HCT116 (cell line): ENCODE measurements around the gene STC2.

Experiments
- CTCF ChIP-seq, 3 experiments: fragments of 200-600 bp in 1 of 3; sonication (generic) in 1 of 3; IDR thresholded peaks in 2 of 3; conservative IDR thresholded peaks in 1 of 3; 2 replicates each; pipeline ENCODE4 v1.5.1; 2012 to 2017; ENCODE audit warnings: low read depth in 2 of 3, low read length in 2 of 3, antibody characterized with exemption in 1 of 3, borderline replicate concordance in 1 of 3, control low read depth in 1 of 3, mild to moderate bottlenecking in 1 of 3, mixed read lengths in 1 of 3, mixed run types in 1 of 3, moderate library complexity in 1 of 3; ENCODE audit not compliant: insufficient read depth in 1 of 3
- EZH2 ChIP-seq: fragments of 200-600 bp; sonication (generic); IDR thresholded peaks from 2 replicates; pipeline ENCODE4 v1.6.1; 2017; ENCODE audit warnings: antibody characterized with exemption, mixed run types
- POLR2AphosphoS5 ChIP-seq: IDR thresholded peaks from 2 replicates; pipeline ENCODE4 v1.6.1; 2011; ENCODE audit warnings: mild to moderate bottlenecking, low read depth, low read length, moderate library complexity
- TF ChIP-seq, protein P1 (sequence below): IDR thresholded peaks from 2 replicates; pipeline ENCODE4 v1.6.1; 2012

GRCh38 chr5:173339286-173339685 is 11.1 kb upstream of the STC2 start:
- TF ChIP-seq EZH2 (no peak), POLR2AphosphoS5 (no peak), CTCF (IDR thresholded peaks at IDR 0.05 in 2 of 3, conservative IDR thresholded peaks at IDR 0.05 in 1 of 3; ENCODE audit: borderline replicate concordance in 1 of 3, insufficient read depth in 1 of 3, low read depth in 2 of 3, low read length in 2 of 3) (no peak)
- TF ChIP-seq, protein P1, sequence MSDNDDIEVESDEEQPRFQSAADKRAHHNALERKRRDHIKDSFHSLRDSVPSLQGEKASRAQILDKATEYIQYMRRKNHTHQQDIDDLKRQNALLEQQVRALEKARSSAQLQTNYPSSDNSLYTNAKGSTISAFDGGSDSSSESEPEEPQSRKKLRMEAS: no peak
